Activated CD4-positive, alpha-beta T cell treated with anti-CD3 and anti-CD28 coated beads, Interleukin-2, amount 50 U/mL, for 4 hours (primary cell): ENCODE data around the gene ITGB5.

Experiments used
- DNase-seq, 2 experiments: peaks; one replicate each; pipeline ENCODE4 v3.0.0-alpha.2; 2020

ITGB5 gene

GRCh38 chr3:124890573-124891190 lies 3.5 kb upstream of the ITGB5 start:
- no peak for DNase-seq

GRCh38 chr3:124888482-124889441 lies 1.6 kb upstream of the ITGB5 start:
- DNase-seq, result no peak

DNA sequence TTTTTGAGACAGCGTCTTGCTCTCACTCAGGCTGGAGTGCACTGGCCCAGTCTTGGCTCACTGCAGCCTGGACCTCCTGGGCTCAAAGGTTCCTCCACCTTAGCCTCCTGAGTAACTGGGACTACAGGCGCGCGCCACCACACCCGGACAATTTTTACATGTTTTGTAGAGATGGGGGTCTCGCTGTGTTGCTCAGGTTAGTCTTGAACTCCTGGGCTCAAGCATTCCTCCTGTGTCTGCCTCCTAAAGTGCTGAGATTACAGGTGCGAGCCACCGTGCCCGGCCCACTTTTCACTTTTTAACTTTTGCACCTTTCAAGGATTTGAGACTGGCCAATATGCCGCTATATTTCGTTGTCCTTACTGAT lies 750 bp upstream of the ITGB5 start:
- DNase-seq, result no peak

DNA sequence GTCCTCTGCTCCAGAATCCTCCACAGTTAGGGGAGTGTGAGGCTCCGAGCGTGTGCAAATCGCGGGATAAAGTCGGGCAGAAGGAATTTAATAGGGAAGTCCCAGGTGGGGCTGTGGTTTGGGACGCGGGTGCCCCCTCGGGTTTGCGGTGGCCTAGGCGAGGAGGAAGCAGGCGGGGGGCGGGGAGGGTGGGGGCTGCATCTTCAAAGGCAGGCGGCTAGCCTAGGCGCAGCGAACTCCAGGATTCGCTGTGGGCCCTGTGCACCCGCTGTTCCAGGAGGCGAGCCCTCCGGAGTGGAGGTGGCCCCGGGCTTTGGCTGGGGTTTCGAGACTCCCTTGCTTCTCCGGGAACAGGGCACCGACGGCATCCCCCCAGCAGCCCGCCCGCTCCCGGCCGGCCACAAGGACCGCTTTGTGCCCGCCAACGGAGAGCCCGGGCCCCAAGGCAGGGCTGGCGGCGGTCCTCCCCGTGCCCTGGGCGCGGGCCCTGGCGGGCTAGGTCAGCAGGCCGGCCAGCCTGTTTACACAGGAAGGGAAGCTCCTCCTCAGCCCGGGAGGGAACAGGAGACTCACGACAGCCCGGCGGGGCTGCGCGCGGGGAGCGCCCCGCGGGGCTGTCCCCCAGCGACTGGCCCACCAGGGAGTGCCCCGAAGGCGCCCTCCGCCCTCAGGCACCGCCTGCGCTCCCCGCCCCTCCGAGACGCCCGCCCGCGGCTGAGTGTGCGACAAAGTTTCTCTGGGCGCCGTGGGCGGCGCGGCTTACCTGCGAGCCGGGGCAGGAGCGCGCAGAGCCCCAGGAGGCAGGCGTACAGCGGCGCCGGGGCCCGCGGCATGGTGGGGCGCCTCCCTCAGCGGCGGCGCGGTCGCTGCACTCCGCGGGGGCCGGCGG lies 753 bp downstream of the ITGB5 start:
- DNase-seq, result peak; percentile 24 to 26

DNA sequence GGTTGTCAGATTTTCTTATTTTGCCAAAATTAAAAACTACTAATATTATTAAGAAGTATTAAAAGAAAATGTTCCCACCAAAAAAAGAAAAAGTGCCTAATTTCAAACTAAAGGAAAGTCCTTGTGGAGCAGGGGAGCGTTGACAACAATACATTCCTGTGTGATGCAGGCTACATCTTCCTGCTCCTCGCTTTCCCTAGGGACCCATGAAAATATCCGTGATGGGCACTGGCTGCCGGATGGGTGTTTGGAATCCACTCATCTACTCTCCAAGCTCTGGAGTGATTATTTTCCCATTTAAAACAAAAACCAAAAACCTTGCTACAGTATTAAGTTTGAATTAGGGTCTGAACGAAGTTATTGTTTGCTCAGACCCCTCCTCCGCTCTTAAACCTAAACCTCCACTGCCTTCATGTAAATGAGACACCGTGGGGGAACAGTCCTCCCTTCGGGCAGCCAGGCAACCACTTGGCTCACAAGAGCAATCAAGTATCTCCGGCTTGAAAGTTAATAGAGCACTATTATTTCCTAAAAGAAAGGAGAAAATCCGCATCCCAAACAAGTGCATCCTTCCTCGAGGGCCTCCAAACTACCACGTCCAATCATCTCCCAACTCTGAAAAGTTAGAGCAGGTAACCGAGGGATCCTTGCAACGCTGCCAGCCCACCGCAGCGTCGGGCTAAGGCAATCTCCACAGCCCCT lies 1.5 kb downstream of the ITGB5 start:
- no peak for DNase-seq

DNA sequence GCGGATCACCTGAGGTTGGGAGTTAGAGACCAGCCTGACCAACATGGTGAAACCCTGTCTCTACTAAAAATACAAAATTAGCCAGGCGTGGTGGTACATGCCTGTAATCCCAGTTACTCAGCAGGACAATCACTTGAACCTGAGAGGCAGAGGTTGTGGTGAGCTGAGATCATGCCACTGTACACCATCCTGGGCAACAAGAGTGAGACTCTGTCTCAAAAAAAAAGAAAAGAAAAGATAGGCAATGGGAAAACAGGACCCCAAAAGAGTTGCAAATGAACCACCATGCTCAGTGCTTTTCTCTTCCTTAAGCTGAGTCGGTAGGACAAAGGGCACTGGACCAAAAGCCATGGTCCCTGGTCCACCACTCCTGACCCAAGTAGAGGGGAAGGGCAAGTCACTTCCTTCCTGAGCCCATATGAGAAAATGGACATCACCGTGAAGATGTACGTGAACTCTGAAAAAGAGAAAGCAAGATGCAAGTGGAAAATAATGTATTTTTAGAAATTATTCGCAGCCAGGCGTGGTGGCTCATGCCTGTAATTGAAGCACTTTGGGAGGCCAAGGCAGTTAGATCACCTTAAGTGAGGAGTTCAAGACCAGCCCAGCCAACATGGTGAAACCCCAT lies 2.6 kb downstream of the ITGB5 start:
- no peak for DNase-seq

GRCh38 chr3:124883766-124884473 lies 3.2 kb downstream of the ITGB5 start:
- DNase-seq, result no peak

- DNase-seq, result no peak
Measured at GRCh38 chr3:124882816-124883747, 4.1 kb downstream of the ITGB5 start.

DNA sequence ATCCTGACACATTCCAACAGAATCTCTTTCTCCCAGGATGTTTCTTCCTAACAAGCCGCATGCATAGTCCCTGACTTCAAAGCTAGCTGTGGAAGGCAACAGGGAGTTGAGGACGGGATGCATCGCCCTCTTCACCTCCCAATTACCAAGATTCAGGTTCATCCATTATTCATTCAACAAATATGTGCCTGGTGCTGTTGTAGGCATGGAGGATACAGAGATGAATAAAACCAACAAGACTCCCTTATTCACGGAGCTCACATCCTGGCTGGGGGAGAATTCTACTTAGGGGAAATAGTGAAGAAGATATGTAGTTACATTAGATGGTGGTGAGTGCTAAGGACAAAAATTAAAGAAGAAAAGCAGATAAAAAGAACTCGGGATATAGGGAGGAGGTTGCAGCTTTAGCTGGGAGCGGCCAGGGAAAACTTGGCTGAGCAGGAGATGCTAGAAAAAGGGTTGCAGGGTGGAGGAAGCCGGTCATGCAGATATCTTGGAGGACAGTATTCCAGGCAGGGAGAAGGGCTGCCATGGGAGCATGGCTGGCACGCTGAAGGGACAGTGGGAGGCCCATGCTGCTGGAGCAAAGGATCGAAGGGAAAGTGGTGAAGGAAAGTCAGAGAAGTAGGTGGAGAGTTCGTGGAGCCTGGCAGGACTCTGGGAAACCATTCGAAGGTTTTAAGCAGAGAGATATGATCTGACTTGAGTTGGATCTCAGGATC lies 5.0 kb downstream of the ITGB5 start:
- no peak for DNase-seq

- no peak for DNase-seq
Measured at GRCh38 chr3:124879337-124879680, 7.9 kb downstream of the ITGB5 start.

DNA sequence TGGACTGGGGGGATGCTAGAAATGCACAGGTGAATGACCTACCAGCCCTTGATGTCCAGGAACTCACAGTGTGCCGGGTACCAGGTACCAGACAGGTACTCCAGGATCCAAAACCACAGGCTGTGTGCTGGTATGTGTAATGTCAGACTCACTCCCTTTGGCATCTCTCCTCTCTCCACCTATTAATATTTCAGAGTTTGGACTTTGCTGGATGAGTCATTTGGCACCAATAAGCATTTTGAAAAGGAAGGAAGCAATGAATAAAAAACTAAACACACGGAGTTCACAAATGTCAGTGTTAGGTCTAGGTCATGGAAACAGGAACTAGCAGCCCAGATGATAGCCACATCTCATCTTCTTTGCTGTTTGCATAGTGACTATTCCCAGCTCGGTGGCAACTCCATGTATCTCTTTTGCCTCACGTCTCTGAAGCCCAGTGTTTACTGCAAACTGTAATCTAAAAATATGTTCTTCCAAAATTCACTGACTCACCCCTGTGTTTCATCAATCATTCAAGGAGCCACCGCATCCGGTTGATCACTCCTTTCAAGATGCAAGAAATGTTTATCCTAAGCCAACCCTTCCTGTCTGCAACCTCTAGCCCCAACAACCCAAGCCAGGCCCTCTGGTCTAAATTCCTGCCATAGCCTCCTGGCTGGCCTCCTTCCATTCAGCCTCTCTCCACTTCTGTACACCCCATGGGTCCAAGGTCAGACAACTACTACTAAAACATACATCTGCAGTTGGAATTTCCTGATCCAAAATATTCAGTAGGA lies 8.4 kb downstream of the ITGB5 start:
- no peak for DNase-seq

- DNase-seq, result no peak
Measured at GRCh38 chr3:124877674-124878073, 9.5 kb downstream of the ITGB5 start.

- no peak for DNase-seq
Measured at GRCh38 chr3:124876401-124876878, 10.7 kb downstream of the ITGB5 start.

GRCh38 chr3:124873226-124873625 lies 13.9 kb downstream of the ITGB5 start:
- no peak for DNase-seq

- DNase-seq, result no peak
Measured at GRCh38 chr3:124867511-124867910, 19.7 kb downstream of the ITGB5 start.

DNA sequence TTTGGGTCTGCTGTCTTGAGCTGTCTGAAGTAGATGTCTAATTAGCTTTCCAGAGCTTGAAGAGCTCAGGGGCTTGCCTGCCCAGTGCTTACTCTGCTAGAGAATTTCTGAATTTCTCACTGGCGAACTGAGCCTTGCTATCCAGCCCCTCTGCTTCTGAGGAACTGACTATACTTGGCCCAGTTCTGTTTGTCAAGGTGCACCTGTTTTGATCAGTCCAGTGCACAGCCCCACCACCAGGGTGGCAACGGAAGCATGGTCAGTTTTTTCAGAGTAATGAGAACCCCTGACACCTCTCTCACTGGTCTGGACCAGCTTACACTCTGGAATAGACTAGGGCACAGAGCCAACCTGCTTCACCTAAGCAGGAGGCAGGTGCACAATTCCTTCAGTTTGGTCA lies 25.2 kb downstream of the ITGB5 start:
- DNase-seq, result no peak

DNA sequence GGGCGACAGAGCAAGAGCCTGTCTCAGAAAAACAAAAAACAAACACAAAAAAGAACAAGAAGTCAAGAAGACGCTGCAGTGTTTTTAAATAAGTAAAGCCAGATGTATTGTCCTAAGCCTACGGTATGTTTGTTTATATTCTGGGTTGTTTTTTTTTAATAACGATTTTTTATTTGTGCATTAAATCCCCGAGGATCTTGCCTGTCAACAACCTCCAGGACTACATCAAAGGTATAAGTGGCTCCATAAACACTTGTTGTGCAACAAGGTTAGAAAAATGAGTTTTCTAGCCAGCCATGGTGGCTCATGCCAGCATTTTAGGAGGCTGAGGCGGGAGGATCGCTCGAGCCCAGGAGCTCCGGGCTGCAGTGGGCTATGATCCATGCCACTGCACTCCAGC lies 26.1 kb downstream of the ITGB5 start:
- no peak for DNase-seq

DNA sequence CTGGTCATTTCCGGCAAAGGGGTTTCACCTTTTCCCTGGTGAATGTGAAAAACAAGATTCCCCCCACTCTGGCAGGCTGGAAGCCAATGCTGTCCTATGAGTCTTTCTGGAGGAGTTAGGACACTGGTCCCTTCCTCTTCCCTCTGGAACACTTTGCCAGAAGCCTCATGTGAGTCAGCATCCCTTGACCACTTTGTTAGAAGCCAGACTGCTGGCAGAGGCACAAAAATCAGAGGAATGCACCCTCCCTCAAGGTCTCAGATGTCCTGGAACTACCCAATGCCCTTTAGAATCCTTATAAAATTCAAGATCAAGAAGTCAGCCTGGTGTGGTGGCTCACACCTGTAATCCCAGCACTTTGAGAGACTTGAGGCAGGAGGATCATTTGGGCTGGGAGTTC lies 26.6 kb downstream of the ITGB5 start:
- DNase-seq, result no peak

GRCh38 chr3:124859025-124859424 lies 28.1 kb downstream of the ITGB5 start:
- no peak for DNase-seq
